ENCODE results near the gene MRGPRF.

- TF ChIP-seq CTCF (IDR thresholded peaks at IDR 0.05): no peak
- TF ChIP-seq POLR2A (IDR thresholded peaks at IDR 0.05): no peak
Measured at GRCh38 chr11:68994894-68995285, 18.2 kb downstream of the MRGPRF start.
